GM19328 (cell line): ENCODE data around the gene RCHY1.

ENCODE experiments used
- ATAC-seq: cut with Tn5 transposase; IDR thresholded peaks from one replicate; pipeline ENCODE4 v1.9.1; 2021; ENCODE audit warnings: mild to moderate bottlenecking, moderate library complexity; ENCODE audit not compliant: unreplicated experiment

RCHY1 gene

GRCh38 chr4:75432683-75433082 lies 81.5 kb downstream of the RCHY1 start:
- no peak for ATAC-seq

GRCh38 chr4:75429208-75429607 lies 85.0 kb downstream of the RCHY1 start:
- no peak for ATAC-seq
